GM23248 (cell line): ENCODE measurements around the gene CALD1.

Experiments
- EZH2 ChIP-seq: fragments of 200-600 bp; sonication (generic); IDR thresholded peaks from 2 replicates; pipeline ENCODE4 v1.6.1; 2018; ENCODE audit warnings: antibody characterized with exemption, mild to moderate bottlenecking; ENCODE audit not compliant: insufficient read depth, poor library complexity, severe bottlenecking
- EZH2phosphoT487 ChIP-seq: fragments of 200-600 bp; sonication (generic); IDR thresholded peaks from 2 replicates; pipeline ENCODE4 v1.6.1; 2018; ENCODE audit warnings: antibody characterized with exemption, moderate library complexity, mild to moderate bottlenecking, low read depth; ENCODE audit not compliant: insufficient read depth

DNA sequence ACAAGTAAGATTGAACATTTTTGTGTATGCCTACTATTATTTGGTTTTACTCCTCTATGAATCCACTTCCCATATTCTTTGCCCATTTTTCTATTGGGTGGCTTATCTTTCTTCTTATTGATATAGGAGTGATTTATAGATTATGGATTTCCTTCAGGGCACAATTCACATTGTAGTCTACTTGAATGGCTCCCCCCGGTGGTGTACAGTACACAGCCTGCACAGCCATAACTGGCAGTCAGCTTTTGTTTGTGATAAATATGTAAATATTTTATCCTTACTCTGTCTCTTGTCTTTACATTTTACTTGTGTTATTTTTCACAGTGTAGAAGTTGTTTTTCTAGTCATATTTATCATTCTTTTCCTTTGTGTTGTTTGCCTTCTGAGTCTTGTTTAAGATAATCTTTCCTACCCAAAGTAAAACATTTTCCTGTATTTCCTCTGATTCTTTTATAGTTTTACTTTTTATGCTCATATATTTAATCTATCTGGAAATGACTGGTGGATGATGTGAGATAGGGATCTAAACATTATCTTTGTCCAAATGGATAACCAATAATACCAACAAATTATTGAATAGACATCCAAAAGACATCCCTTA lies 23.9 kb upstream of the CALD1 start:
- TF ChIP-seq EZH2 (no peak), EZH2phosphoT487 (no peak)
